Nephron (organoid): ENCODE measurements around the gene SMIM44.

Source experiments
- H3K27ac Mint-ChIP-seq, 3 experiments: 2 replicates each; pipeline ENCODE4 v1.8.0; 2020; ENCODE audit warnings: mixed read lengths in 3 of 3, mild to moderate bottlenecking in 2 of 3, moderate library complexity in 1 of 3
- H3K27me3 Mint-ChIP-seq: 2 replicates; pipeline ENCODE4 v1.8.0; 2021; ENCODE audit warnings: low read depth, mild to moderate bottlenecking, moderate library complexity, mixed read lengths
- H3K36me3 Mint-ChIP-seq: 2 replicates; pipeline ENCODE4 v1.8.0; 2020; ENCODE audit warnings: low read depth, mixed read lengths
- H3K4me1 Mint-ChIP-seq: 2 replicates; pipeline ENCODE4 v1.8.0; 2020; ENCODE audit warnings: mixed read lengths
- H3K4me3 Mint-ChIP-seq, 3 experiments: 2 replicates each; pipeline ENCODE4 v1.8.0; 2020; ENCODE audit warnings: mild to moderate bottlenecking in 3 of 3, mixed read lengths in 3 of 3, moderate library complexity in 2 of 3
- H3K9me3 Mint-ChIP-seq: 2 replicates; pipeline ENCODE4 v1.8.0; 2020; ENCODE audit warnings: mixed read lengths
- CTCF ChIP-seq, 3 experiments: fragments of 200-600 bp; sonication (generic); IDR thresholded peaks; one replicate each; pipeline ENCODE4 v1.5.0; 2021; ENCODE audit warnings: antibody characterized with exemption in 3 of 3; ENCODE audit not compliant: unreplicated experiment in 3 of 3

SMIM44 gene

GRCh38 chr19:3505598-3506383 lies 22.6 kb upstream of the SMIM44 start, which contains the start of gene FZR1:
Gene FZR1 (plus strand): TSS chr19:3506311. CDS start chr19:3522990, 16,679 bp downstream.
- Mint-ChIP-seq H3K36me3 (peaks cover 14% of the 10 kb centered on the region), H3K27ac (peak within 1 kb of the TSS; percentile 85 to 92 (median 90)), H3K4me3 (peak within 1 kb of the TSS; percentile 93 to 96 (median 94)), H3K27me3 (no peaks in the 10 kb centered on the region), H3K4me1 (peaks cover 29% of the 10 kb centered on the region), H3K9me3 (no peaks in the 10 kb centered on the region)
- no peak for TF ChIP-seq CTCF (IDR thresholded peaks at IDR 0.05; ENCODE audit: unreplicated experiment in 3 of 3)

- H3K4me1 Mint-ChIP-seq: peaks cover 32% of the 10 kb centered on the region
- H3K4me3 Mint-ChIP-seq: peak overlapping the region; percentile 58 to 94 (median 89)
- no peaks in the 10 kb centered on the region for H3K27me3 Mint-ChIP-seq
- H3K36me3 Mint-ChIP-seq: peaks cover 9% of the 10 kb centered on the region
- no peaks in the 10 kb centered on the region for H3K9me3 Mint-ChIP-seq
- H3K27ac Mint-ChIP-seq: peak overlapping the region; percentile 24 to 60 (median 46)
- TF ChIP-seq CTCF (IDR thresholded peaks at IDR 0.05; ENCODE audit: unreplicated experiment in 3 of 3): no peak
These were observed 21.5 kb upstream of the SMIM44 start for GRCh38 chr19:3504735-3505134.

- peaks cover 4% of the 10 kb centered on the region for H3K36me3 Mint-ChIP-seq
- peak overlapping the region in 2 of 3 experiments; percentile 30 to 72 for H3K4me3 Mint-ChIP-seq
- peaks cover 29% of the 10 kb centered on the region for H3K4me1 Mint-ChIP-seq
- no peaks in the 10 kb centered on the region for H3K27me3 Mint-ChIP-seq
- TF ChIP-seq CTCF (IDR thresholded peaks at IDR 0.05; ENCODE audit: unreplicated experiment in 3 of 3): no peak
- H3K27ac Mint-ChIP-seq: peak overlapping the region in 1 of 3 experiments; percentile 38
- no peaks in the 10 kb centered on the region for H3K9me3 Mint-ChIP-seq
These were observed 19.9 kb upstream of the SMIM44 start for GRCh38 chr19:3503036-3503572.

- Mint-ChIP-seq H3K4me3 (no peak overlapping the region), H3K27me3 (peaks cover 3% of the 10 kb centered on the region), H3K4me1 (peaks cover 23% of the 10 kb centered on the region), H3K27ac (no peak overlapping the region), H3K9me3 (no peaks in the 10 kb centered on the region), H3K36me3 (peaks cover 14% of the 10 kb centered on the region)
- no peak for TF ChIP-seq CTCF (IDR thresholded peaks at IDR 0.05; ENCODE audit: unreplicated experiment in 3 of 3)
These were observed 18.5 kb upstream of the SMIM44 start for GRCh38 chr19:3501780-3502179.

GRCh38 chr19:3500429-3501101 lies 17.3 kb upstream of the SMIM44 start, which contains the start of gene DOHH:
Gene DOHH (minus strand): TSS chr19:3500674. CDS start chr19:3496814, 3,860 bp downstream.
- peaks cover 3% of the 10 kb centered on the region for H3K27me3 Mint-ChIP-seq
- peaks cover 22% of the 10 kb centered on the region for H3K36me3 Mint-ChIP-seq

More at GRCh38 chr19:3500429-3501101, 17.3 kb upstream of the SMIM44 start, which contains the start of gene DOHH:
- no peak for TF ChIP-seq CTCF (IDR thresholded peaks at IDR 0.05; ENCODE audit: unreplicated experiment in 3 of 3)
- H3K4me3 Mint-ChIP-seq: peak within 1 kb of the TSS; percentile 81 to 90 (median 87)
- H3K4me1 Mint-ChIP-seq: peaks cover 17% of the 10 kb centered on the region
- peak within 1 kb of the TSS; percentile 97 to 99 (median 99) for H3K27ac Mint-ChIP-seq
- H3K9me3 Mint-ChIP-seq: no peaks in the 10 kb centered on the region
